CD1c-positive myeloid dendritic cell (primary cell): ENCODE data around the gene PDGFA.

ENCODE experiments used
- DNase-seq: peaks from one replicate; pipeline ENCODE4 v3.0.0-alpha.2; 2016; ENCODE audit errors: extremely low spot score

The PDGFA gene

GRCh38 chr7:505171-505570 lies 14.5 kb downstream of the PDGFA start:
- DNase-seq = no peak

- no peak for DNase-seq
Observed at GRCh38 chr7:504221-505111, 15.2 kb downstream of the PDGFA start.

- no peak for DNase-seq
Observed at GRCh38 chr7:503575-504111, 16.0 kb downstream of the PDGFA start.

- no peak for DNase-seq
Observed at GRCh38 chr7:502296-502695, 17.4 kb downstream of the PDGFA start.

GRCh38 chr7:501526-501925 lies 18.1 kb downstream of the PDGFA start:
- DNase-seq = no peak

GRCh38 chr7:500521-501420 lies 18.9 kb downstream of the PDGFA start:
- DNase-seq = no peak

GRCh38 chr7:499853-500485 lies 19.7 kb downstream of the PDGFA start:
- DNase-seq = no peak

- DNase-seq = no peak
Observed at GRCh38 chr7:498678-499641, 20.7 kb downstream of the PDGFA start.

GRCh38 chr7:497946-498655 lies 21.5 kb downstream of the PDGFA start:
- no peak for DNase-seq

- no peak for DNase-seq
Observed at GRCh38 chr7:497346-497745, 22.3 kb downstream of the PDGFA start.

- no peak for DNase-seq
Observed at GRCh38 chr7:496528-497295, 22.9 kb downstream of the PDGFA start.

- DNase-seq = no peak
Observed at GRCh38 chr7:495761-496321, 23.8 kb downstream of the PDGFA start.

GRCh38 chr7:495326-495725 lies 24.3 kb downstream of the PDGFA start:
- DNase-seq = no peak

- no peak for DNase-seq
Observed at GRCh38 chr7:494906-495305, 24.7 kb downstream of the PDGFA start.

- DNase-seq = no peak
Observed at GRCh38 chr7:494259-494687, 25.4 kb downstream of the PDGFA start.

- DNase-seq = no peak
Observed at GRCh38 chr7:493661-494251, 25.9 kb downstream of the PDGFA start.

GRCh38 chr7:492714-493065 lies 27.0 kb downstream of the PDGFA start:
- no peak for DNase-seq

- no peak for DNase-seq
Observed at GRCh38 chr7:491958-492713, 27.5 kb downstream of the PDGFA start.
